Measurements from ENCODE around the gene PCGF1. TPM values are rescaled to one million over a fixed set of nuclear protein-coding genes. Genes with fewer than 3 reads are reported as not detected.

The PCGF1 gene
- total and polyA plus RNA-seq, 2 of the 13 experiments (the other 11 are each of a cell fraction or from before 2014, with no cell fraction given) = 20.4 to 22.6 TPM

- TF ChIP-seq CAMTA2 (CRISPR knock-in tag; IDR thresholded peaks at IDR 0.05; ENCODE audit: borderline replicate concordance) (peak; percentile 32; the same call in 1 of the 2 replicates), NR2F6 (IDR thresholded peaks at IDR 0.05) (no peak), NR2F6 (CRISPR knock-in tag; IDR thresholded peaks at IDR 0.05) (peak; percentile 75), THAP11 (CRISPR knock-in tag; IDR thresholded peaks at IDR 0.05) (peak; percentile 44), SMAD3 (CRISPR knock-in tag; IDR thresholded peaks at IDR 0.05) (peak; percentile 83), ZFP82 (CRISPR knock-in tag; IDR thresholded peaks at IDR 0.05; ENCODE audit: borderline replicate concordance) (peak; percentile 89; the same call in 1 of the 2 replicates), ZSCAN20 (CRISPR knock-in tag; IDR thresholded peaks at IDR 0.05; ENCODE audit: borderline replicate concordance) (peak; percentile 54; the same call in 1 of the 2 replicates), SRY (CRISPR knock-in tag; IDR thresholded peaks at IDR 0.05) (0 out of 2 replicates have a peak, but pooled peaks have one; percentile 65), ZNF589 (CRISPR knock-in tag; conservative IDR thresholded peaks at IDR 0.05) (no peak), ZFYVE20 (CRISPR knock-in tag; IDR thresholded peaks at IDR 0.05; ENCODE audit: borderline replicate concordance, low read depth) (no peak), RXRB (CRISPR knock-in tag; IDR thresholded peaks at IDR 0.05; ENCODE audit: borderline replicate concordance) (no peak; the same call in 1 of the 2 replicates), CENPX (CRISPR knock-in tag; IDR thresholded peaks at IDR 0.05) (no peak), ZNF773 (CRISPR knock-in tag; IDR thresholded peaks at IDR 0.05; ENCODE audit: borderline replicate concordance) (peak; percentile 50; the same call in 1 of the 2 replicates), U2AF1 (optimal IDR thresholded peaks at IDR 0.05; ENCODE audit: low read depth, low read length) (peak; percentile 99), ZNF839 (CRISPR knock-in tag; IDR thresholded peaks at IDR 0.05; ENCODE audit: borderline replicate concordance) (no peak; the same call in 1 of the 2 replicates), DMAP1 (CRISPR knock-in tag; IDR thresholded peaks at IDR 0.05) (peak; percentile 76), ZNF414 (CRISPR knock-in tag; IDR thresholded peaks at IDR 0.05) (peak; percentile 99), THYN1 (CRISPR knock-in tag; IDR thresholded peaks at IDR 0.05; ENCODE audit: borderline replicate concordance, low read depth) (0 out of 2 replicates have a peak, but pooled peaks have one; percentile 87), GTF2F1 (IDR thresholded peaks at IDR 0.05; ENCODE audit: low read length) (no peak), REL (CRISPR knock-in tag; conservative IDR thresholded peaks at IDR 0.05) (no peak), IKZF1 (IDR thresholded peaks at IDR 0.05) (no peak)
- TF ChIP-seq, protein P1, sequence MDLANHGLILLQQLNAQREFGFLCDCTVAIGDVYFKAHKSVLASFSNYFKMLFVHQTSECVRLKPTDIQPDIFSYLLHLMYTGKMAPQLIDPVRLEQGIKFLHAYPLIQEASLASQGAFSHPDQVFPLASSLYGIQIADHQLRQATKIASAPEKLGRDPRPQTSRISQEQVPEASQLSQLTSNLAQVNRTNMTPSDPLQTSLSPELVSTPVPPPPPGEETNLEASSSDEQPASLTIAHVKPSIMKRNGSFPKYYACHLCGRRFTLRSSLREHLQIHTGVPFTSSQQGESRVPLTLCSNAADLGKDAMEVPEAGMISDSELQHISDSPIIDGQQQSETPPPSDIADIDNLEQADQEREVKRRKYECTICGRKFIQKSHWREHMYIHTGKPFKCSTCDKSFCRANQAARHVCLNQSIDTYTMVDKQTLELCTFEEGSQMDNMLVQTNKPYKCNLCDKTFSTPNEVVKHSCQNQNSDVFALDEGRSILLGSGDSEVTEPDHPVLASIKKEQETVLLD (CRISPR knock-in tag; IDR thresholded peaks at IDR 0.05; ENCODE audit: low read depth) = no peak
- TF ChIP-seq, protein P2, sequence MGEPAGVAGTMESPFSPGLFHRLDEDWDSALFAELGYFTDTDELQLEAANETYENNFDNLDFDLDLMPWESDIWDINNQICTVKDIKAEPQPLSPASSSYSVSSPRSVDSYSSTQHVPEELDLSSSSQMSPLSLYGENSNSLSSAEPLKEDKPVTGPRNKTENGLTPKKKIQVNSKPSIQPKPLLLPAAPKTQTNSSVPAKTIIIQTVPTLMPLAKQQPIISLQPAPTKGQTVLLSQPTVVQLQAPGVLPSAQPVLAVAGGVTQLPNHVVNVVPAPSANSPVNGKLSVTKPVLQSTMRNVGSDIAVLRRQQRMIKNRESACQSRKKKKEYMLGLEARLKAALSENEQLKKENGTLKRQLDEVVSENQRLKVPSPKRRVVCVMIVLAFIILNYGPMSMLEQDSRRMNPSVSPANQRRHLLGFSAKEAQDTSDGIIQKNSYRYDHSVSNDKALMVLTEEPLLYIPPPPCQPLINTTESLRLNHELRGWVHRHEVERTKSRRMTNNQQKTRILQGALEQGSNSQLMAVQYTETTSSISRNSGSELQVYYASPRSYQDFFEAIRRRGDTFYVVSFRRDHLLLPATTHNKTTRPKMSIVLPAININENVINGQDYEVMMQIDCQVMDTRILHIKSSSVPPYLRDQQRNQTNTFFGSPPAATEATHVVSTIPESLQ (CRISPR knock-in tag; conservative IDR thresholded peaks at IDR 0.05) = no peak
- TF ChIP-seq, protein P3, sequence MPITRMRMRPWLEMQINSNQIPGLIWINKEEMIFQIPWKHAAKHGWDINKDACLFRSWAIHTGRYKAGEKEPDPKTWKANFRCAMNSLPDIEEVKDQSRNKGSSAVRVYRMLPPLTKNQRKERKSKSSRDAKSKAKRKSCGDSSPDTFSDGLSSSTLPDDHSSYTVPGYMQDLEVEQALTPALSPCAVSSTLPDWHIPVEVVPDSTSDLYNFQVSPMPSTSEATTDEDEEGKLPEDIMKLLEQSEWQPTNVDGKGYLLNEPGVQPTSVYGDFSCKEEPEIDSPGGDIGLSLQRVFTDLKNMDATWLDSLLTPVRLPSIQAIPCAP (CRISPR knock-in tag; IDR thresholded peaks at IDR 0.05; ENCODE audit: low read depth) = no peak
- TF ChIP-seq, protein P4, sequence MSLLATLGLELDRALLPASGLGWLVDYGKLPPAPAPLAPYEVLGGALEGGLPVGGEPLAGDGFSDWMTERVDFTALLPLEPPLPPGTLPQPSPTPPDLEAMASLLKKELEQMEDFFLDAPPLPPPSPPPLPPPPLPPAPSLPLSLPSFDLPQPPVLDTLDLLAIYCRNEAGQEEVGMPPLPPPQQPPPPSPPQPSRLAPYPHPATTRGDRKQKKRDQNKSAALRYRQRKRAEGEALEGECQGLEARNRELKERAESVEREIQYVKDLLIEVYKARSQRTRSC (CRISPR knock-in tag; IDR thresholded peaks at IDR 0.05; ENCODE audit: low read depth) = no peak
Observed at GRCh38 chr2:74502720-74503505, 4.6 kb downstream of the PCGF1 start (continued).
